ENCODE results near the gene KY.

The KY gene

GRCh38 chr3:134650431-134651346, at the start of gene KY:
TSS of gene KY (minus strand) at chr3:134651022. CDS start at chr3:134650960, 62 bp downstream.
- in situ Hi-C loops (cut with MboI; ENCODE audit: low sequenced_read_pairs): no loop called here

GRCh38 chr3:134699721-134700120, 48.9 kb upstream of the KY start:
- in situ Hi-C loops (cut with MboI; ENCODE audit: low sequenced_read_pairs): no loop called here

DNA sequence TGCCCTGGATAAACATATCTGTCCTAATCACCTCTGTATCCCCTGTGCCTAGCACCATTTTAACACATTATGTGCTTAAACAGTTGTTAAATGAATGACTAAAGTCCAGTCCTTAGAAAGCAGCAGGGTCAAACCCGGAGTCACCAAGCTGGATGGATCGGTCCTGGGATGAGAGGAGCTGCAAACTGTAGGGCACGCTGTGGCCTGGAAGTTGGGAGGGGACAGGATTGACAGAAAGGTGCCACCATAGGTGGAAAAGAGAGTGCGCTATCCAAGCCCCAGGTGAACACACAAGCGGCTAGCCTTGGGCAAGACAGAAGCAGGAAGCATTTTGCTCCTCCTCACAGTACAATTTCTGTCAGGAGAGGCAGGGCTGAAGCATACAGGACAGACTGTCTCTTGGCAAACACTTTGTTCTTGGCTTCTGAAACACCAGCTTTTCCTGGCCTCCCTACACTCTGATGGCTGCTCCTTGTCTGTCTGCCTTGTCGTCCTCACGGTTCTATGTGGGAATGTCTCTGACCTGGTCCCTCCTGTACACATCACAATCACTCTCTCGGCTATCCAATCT, 48.4 kb upstream of the KY start:
- in situ Hi-C loops (cut with MboI; ENCODE audit: low sequenced_read_pairs): no loop called here

- in situ Hi-C loops (cut with MboI; ENCODE audit: low sequenced_read_pairs): no loop called here
Measured at GRCh38 chr3:134697830-134698689, 47.2 kb upstream of the KY start.

- in situ Hi-C loops (cut with MboI; ENCODE audit: low sequenced_read_pairs): no loop called here
Measured at GRCh38 chr3:134696155-134696554, 45.3 kb upstream of the KY start.

GRCh38 chr3:134694946-134695543, 44.2 kb upstream of the KY start:
- in situ Hi-C loops (cut with MboI; ENCODE audit: low sequenced_read_pairs): no loop called here

GRCh38 chr3:134694466-134694865, 43.6 kb upstream of the KY start:
- in situ Hi-C loops (cut with MboI; ENCODE audit: low sequenced_read_pairs): no loop called here

DNA sequence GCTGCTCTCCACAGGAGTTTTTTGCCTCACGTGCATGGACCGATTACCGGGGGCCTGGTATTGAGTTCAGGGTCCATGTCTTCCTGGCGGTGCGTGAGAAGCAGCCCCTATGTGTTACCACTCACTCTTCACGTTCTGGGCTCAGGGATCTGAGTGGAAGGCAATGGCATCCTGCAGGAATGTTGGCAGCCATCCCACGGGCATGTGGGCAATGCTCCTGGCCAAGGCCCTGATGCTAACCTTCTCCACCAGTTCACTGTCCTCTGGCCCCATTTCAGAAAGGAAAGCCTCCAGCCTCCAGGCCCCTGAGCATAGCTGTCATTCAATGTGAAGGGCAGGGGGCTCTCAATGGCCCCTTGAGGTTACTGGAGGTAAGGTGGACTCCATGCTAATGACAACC, 43.0 kb upstream of the KY start:
- in situ Hi-C loops (cut with MboI; ENCODE audit: low sequenced_read_pairs): no loop called here

DNA sequence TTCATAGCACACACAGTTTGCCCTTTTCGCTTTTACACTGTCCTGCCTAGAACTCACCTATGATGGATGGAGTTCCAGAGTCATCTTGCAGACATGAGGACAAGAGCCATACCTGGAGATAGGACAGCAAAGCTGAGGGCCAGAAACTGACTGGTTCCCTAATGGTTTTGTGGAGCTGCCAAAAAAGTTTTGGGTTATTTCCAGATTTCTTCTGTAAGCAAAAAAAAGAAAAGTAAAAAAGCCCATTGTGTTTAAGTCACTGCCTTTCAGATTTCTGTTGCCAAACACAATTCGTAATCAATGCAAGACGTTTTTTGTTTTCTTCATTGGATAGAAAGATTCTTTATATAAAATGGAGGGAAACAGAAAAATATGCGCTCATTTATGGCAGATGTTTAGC, 42.4 kb upstream of the KY start:
- in situ Hi-C loops (cut with MboI; ENCODE audit: low sequenced_read_pairs): no loop called here

GRCh38 chr3:134690226-134690625, 39.4 kb upstream of the KY start:
- in situ Hi-C loops (cut with MboI; ENCODE audit: low sequenced_read_pairs): no loop called here

- in situ Hi-C loops (cut with MboI; ENCODE audit: low sequenced_read_pairs): no loop called here
Measured at GRCh38 chr3:134687642-134688041, 36.8 kb upstream of the KY start.

- in situ Hi-C loops (cut with MboI; ENCODE audit: low sequenced_read_pairs): no loop called here
Measured at GRCh38 chr3:134685929-134686802, 35.3 kb upstream of the KY start.

- in situ Hi-C loops (cut with MboI; ENCODE audit: low sequenced_read_pairs): no loop called here
Measured at GRCh38 chr3:134682196-134682880, 31.5 kb upstream of the KY start.

DNA sequence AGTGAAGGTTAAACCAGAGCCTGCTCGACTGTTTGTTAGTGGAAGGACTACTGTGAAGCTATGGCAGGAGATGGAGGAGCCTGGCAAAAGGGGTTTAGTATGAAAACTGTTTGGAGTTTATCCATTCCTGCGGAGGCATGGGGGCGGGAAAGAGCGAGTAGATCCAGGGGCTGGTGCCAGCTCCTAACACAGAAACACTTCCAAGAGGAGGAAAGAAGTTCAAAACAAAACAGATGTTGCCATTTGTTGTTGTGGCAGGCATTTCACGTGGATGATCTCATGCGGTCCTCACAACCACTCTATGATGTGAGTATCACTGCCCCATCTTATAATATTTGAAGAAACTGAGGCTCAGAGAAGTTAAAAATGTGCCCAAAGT, 30.7 kb upstream of the KY start:
- in situ Hi-C loops (cut with MboI; ENCODE audit: low sequenced_read_pairs): no loop called here

DNA sequence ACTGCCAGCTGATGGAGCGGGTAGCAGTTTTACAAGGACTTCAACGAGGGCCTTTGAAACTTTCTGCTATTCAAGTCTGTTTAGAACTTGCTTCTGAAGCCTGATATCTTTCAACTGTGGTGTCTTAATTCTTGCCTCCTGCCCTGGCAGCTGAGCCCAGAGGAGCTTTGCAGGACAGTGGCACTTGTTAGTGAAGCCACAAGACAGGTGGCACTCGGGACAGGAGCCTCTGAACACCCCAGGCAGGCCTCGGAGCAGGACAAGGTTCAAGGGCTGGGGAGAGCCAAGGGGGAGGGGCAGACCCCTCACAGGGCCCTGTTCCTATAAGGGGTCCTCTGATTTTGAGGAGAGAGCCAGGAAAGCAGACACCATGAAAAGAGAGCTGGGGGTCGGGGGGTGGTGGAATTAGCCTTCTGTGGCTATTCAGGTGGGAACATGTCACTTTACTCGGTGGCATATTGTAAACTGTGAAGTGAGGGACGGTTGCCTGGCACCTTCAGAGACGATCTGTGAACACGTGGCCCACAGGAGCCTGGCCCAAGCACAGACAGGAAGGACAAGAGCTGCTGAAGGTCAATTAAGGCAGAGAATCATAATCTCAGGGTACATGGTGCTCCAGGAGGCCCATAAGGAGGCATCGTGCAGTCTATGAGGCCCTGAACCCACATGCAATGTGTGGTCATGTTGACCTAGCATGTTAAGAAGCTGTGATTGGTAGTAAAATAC, 30.1 kb upstream of the KY start:
- in situ Hi-C loops (cut with MboI; ENCODE audit: low sequenced_read_pairs): no loop called here

GRCh38 chr3:134677987-134678308, 27.1 kb upstream of the KY start:
- in situ Hi-C loops (cut with MboI; ENCODE audit: low sequenced_read_pairs): no loop called here

GRCh38 chr3:134677196-134677986, 26.6 kb upstream of the KY start:
- in situ Hi-C loops (cut with MboI; ENCODE audit: low sequenced_read_pairs): no loop called here

GRCh38 chr3:134675726-134676256, 25.0 kb upstream of the KY start:
- in situ Hi-C loops (cut with MboI; ENCODE audit: low sequenced_read_pairs): no loop called here
